Activated CD8-positive, alpha-beta memory T cell treated with anti-CD3 and anti-CD28 coated beads, Interleukin-2, amount 50 U/mL, for 48 hours (primary cell): ENCODE measurements around the gene CPT1C.

Experiments
- DNase-seq: peaks from one replicate; pipeline ENCODE4 v3.0.0-alpha.2; 2020

CPT1C gene

GRCh38 chr19:49763230-49763629, 72.3 kb downstream of the CPT1C start, which contains the start of gene TSKS:
TSKS (minus strand) TSS chr19:49763306; CDS start chr19:49763247, 59 bp downstream.
- no peak for DNase-seq
